ENCODE measurements around the gene TXNRD1.
A peak's percentile ranks its signal among the peaks of the same experiment; 100 is the strongest.
"Not testable (repeated sequence)": the region's sequence is repeated elsewhere in the genome, so short reads cannot be mapped to it uniquely, and the experiment has no call there.

TXNRD1 gene

GRCh38 chr12:104372061-104372720 lies 156.6 kb downstream of the TXNRD1 start:
- no peak for DNase-seq (ENCODE audit: low spot score)

- no peak for DNase-seq (ENCODE audit: low spot score)
These were observed 157.2 kb downstream of the TXNRD1 start for GRCh38 chr12:104372721-104373335.

- no peak for DNase-seq (ENCODE audit: low spot score)
These were observed 158.5 kb downstream of the TXNRD1 start for GRCh38 chr12:104374071-104374470.

- no peak for DNase-seq (ENCODE audit: low spot score)
These were observed 159.2 kb downstream of the TXNRD1 start for GRCh38 chr12:104374806-104375205.

GRCh38 chr12:104375775-104376174 lies 160.2 kb downstream of the TXNRD1 start:
- DNase-seq (ENCODE audit: low spot score): no peak

- no peak for DNase-seq (ENCODE audit: low spot score)
These were observed 161.3 kb downstream of the TXNRD1 start for GRCh38 chr12:104376650-104377513.

- DNase-seq (ENCODE audit: low spot score): no peak
These were observed 161.9 kb downstream of the TXNRD1 start for GRCh38 chr12:104377514-104377812.

GRCh38 chr12:104378427-104378826 lies 162.8 kb downstream of the TXNRD1 start:
- no peak for DNase-seq (ENCODE audit: low spot score)

- DNase-seq (ENCODE audit: low spot score): no peak
These were observed 165.8 kb downstream of the TXNRD1 start for GRCh38 chr12:104381341-104381730.

- DNase-seq (ENCODE audit: low spot score): peak; percentile 68
These were observed 166.3 kb downstream of the TXNRD1 start for GRCh38 chr12:104381731-104382480.

- DNase-seq (ENCODE audit: low spot score): no peak
These were observed 168.7 kb downstream of the TXNRD1 start for GRCh38 chr12:104384141-104384880.

- no peak for DNase-seq (ENCODE audit: low spot score)
These were observed 169.9 kb downstream of the TXNRD1 start for GRCh38 chr12:104385510-104385909.

- DNase-seq (ENCODE audit: low spot score): no peak
These were observed 170.9 kb downstream of the TXNRD1 start for GRCh38 chr12:104386461-104386860.

- DNase-seq (ENCODE audit: low spot score): no peak
These were observed 171.6 kb downstream of the TXNRD1 start for GRCh38 chr12:104387190-104387589.

GRCh38 chr12:104394086-104394485 lies 178.5 kb downstream of the TXNRD1 start:
- DNase-seq (ENCODE audit: low spot score): not testable (repeated sequence)

All from HuH-7 (cell line).